Activated T-helper 17 cell treated with anti-CD3 and anti-CD28 coated beads, Interleukin-2, amount 50 U/mL, for 72 hours (primary cell): ENCODE data around the gene MARK3. TPM values are rescaled to one million over a fixed set of nuclear protein-coding genes. Genes with fewer than 3 reads are reported as not detected.

Experiments used
- ATAC-seq: fragments of 150-1000 bp; cut with Tn5 transposase; replicated peaks from 2 replicates; pipeline ENCODE4 v1.10.0; 2021; ENCODE audit warnings: mild to moderate bottlenecking, moderate library complexity
- H3K27ac Mint-ChIP-seq: one replicate; pipeline ENCODE4 v1.8.0; 2022; ENCODE audit warnings: mixed read lengths
- H3K27me3 Mint-ChIP-seq: one replicate; pipeline ENCODE4 v1.8.0; 2022; ENCODE audit warnings: mixed read lengths
- H3K36me3 Mint-ChIP-seq: one replicate; pipeline ENCODE4 v1.8.0; 2022; ENCODE audit warnings: low read depth, mild to moderate bottlenecking, mixed read lengths
- H3K4me1 Mint-ChIP-seq: one replicate; pipeline ENCODE4 v1.8.0; 2022; ENCODE audit warnings: mixed read lengths
- H3K4me3 Mint-ChIP-seq: one replicate; pipeline ENCODE4 v1.8.0; 2022; ENCODE audit warnings: mild to moderate bottlenecking, mixed read lengths
- H3K9me3 Mint-ChIP-seq: one replicate; pipeline ENCODE4 v1.8.0; 2022; ENCODE audit warnings: mixed read lengths
- total RNA-seq, 2 donors: library from RNA; stranded (reverse); gene quantifications; one replicate each; pipeline ENCODE4 v1.2.3, GENCODE V29; 2022

Gene MARK3
- total RNA-seq, 2 donors from 2014 or later, result 61.2 to 80.8 TPM

- H3K27me3 Mint-ChIP-seq, result no peaks in the 10 kb centered on the region
- H3K4me3 Mint-ChIP-seq, result no peak overlapping the region
- ATAC-seq, result no peak
- H3K9me3 Mint-ChIP-seq, result no peaks in the 10 kb centered on the region
- H3K27ac Mint-ChIP-seq, result no peak overlapping the region
- H3K36me3 Mint-ChIP-seq, result peaks cover 89% of the 10 kb centered on the region
- H3K4me1 Mint-ChIP-seq, result no peaks in the 10 kb centered on the region
Measured at GRCh38 chr14:103492156-103492925, 107.1 kb downstream of the MARK3 start.

GRCh38 chr14:103495854-103496253 is 110.6 kb downstream of the MARK3 start:
- no peak overlapping the region for H3K4me3 Mint-ChIP-seq
- peaks cover 88% of the 10 kb centered on the region for H3K36me3 Mint-ChIP-seq
- no peak for ATAC-seq
- H3K4me1 Mint-ChIP-seq, result peaks cover 5% of the 10 kb centered on the region
- H3K27ac Mint-ChIP-seq, result no peak overlapping the region
- no peaks in the 10 kb centered on the region for H3K27me3 Mint-ChIP-seq
- no peaks in the 10 kb centered on the region for H3K9me3 Mint-ChIP-seq

GRCh38 chr14:103496776-103497175 is 111.6 kb downstream of the MARK3 start:
- Mint-ChIP-seq H3K36me3 (peaks cover 88% of the 10 kb centered on the region), H3K27me3 (no peaks in the 10 kb centered on the region), H3K9me3 (no peaks in the 10 kb centered on the region), H3K4me1 (peaks cover 5% of the 10 kb centered on the region), H3K4me3 (no peak overlapping the region), H3K27ac (no peak overlapping the region)
- ATAC-seq, result no peak

- ATAC-seq, result peak; percentile 29
- H3K4me3 Mint-ChIP-seq, result no peak overlapping the region
- peak overlapping the region; percentile 39 for H3K27ac Mint-ChIP-seq
- H3K4me1 Mint-ChIP-seq, result peaks cover 5% of the 10 kb centered on the region
- peaks cover 88% of the 10 kb centered on the region for H3K36me3 Mint-ChIP-seq
- H3K9me3 Mint-ChIP-seq, result no peaks in the 10 kb centered on the region
- no peaks in the 10 kb centered on the region for H3K27me3 Mint-ChIP-seq
Measured at GRCh38 chr14:103499709-103500108, 114.5 kb downstream of the MARK3 start.

DNA sequence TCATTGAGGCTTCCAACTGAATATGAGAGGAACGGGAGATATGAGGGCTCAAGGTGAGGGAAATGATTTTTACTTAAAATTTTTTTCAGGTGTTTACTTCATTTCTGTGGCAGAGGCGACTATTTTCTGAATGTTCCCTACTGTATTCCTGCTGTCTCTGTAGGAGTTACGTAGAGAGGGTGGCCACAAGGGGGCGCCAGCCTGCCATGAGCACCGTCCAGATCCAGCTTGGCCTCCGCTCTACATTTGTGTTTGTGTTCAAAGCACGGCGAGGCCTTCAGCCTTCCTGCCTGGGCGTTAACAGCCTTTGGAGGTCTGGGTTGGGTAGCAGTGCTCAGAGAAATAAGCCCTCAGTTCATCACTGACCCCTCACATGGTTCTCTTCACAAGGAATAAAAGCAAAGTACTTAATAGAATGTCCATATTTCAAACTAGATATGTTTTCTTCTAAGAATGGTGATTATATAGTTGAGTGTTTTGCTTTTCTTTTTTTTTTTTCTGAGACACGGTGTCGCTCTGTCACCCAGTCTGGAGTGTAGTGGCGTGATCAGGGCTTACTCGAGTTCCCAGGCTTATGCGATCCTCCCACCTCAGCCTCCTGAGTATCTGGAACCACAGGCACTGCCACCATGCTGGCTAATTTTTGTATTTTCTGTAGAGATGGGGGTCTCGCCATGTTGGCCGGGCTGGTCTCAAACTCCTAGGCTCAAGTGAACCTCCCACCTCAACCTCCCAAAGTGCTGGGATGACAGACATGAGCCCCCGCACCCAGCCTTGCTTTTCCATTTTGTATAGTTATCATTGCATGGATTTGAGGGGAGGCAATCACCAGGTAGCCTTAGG is 115.2 kb downstream of the MARK3 start:
- H3K27ac Mint-ChIP-seq, result peak overlapping the region; percentile 39
- no peaks in the 10 kb centered on the region for H3K27me3 Mint-ChIP-seq
- H3K4me1 Mint-ChIP-seq, result peaks cover 11% of the 10 kb centered on the region
- no peak overlapping the region for H3K4me3 Mint-ChIP-seq
- no peaks in the 10 kb centered on the region for H3K9me3 Mint-ChIP-seq
- peak; percentile 89 for ATAC-seq
- H3K36me3 Mint-ChIP-seq, result peaks cover 88% of the 10 kb centered on the region

GRCh38 chr14:103501041-103501870 is 116.0 kb downstream of the MARK3 start:
- H3K4me1 Mint-ChIP-seq, result peaks cover 13% of the 10 kb centered on the region
- peak overlapping the region; percentile 39 for H3K27ac Mint-ChIP-seq
- peaks cover 90% of the 10 kb centered on the region for H3K36me3 Mint-ChIP-seq
- no peaks in the 10 kb centered on the region for H3K27me3 Mint-ChIP-seq
- no peak overlapping the region for H3K4me3 Mint-ChIP-seq
- no peaks in the 10 kb centered on the region for H3K9me3 Mint-ChIP-seq
- no peak for ATAC-seq

DNA sequence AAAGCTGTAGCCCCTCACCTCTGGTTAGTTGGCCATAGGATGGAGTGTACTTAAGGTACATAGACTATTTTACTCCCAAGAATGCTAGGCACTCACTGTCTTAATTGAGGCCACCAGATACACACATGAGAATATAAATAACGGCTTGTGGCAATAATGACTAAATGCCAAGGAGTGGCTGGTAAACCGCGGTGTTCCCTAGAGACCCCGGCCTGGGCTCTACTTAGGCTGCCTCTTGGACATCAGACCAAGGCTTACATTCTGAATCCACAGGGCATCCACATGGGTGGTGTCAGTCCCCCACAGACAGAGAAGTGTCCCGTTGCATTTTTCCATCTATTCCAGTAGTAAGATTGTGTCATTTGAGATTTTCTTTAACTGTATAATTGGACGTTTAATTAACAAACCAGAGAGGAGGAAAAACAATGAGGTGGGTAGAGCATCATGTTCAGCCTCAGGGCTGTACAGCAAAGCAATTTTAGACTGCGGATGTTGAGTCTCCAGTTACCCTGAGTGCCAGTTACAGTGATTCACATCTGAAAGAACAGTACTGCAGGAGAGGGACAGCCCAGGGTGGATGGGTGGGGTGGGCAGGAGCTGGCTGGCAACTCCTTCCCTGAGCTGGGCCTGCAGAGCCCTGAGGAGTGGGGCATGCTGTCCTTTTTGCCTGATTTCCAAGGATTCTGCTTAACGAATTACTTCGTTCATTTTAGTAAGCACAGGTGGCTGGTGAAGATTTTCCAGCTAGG is 116.9 kb downstream of the MARK3 start:
- no peak for ATAC-seq

GRCh38 chr14:103502877-103503276 is 117.7 kb downstream of the MARK3 start:
- ATAC-seq, result no peak
- Mint-ChIP-seq H3K36me3 (peaks cover 96% of the 10 kb centered on the region), H3K4me1 (peaks cover 13% of the 10 kb centered on the region), H3K27ac (no peak overlapping the region), H3K4me3 (no peak overlapping the region), H3K9me3 (no peaks in the 10 kb centered on the region), H3K27me3 (no peaks in the 10 kb centered on the region)

More for the DNA sequence above, 116.9 kb downstream of the MARK3 start:
- Mint-ChIP-seq H3K36me3 (peaks cover 96% of the 10 kb centered on the region), H3K9me3 (no peaks in the 10 kb centered on the region), H3K4me3 (no peak overlapping the region), H3K27ac (peak overlapping the region; percentile 39), H3K4me1 (peaks cover 13% of the 10 kb centered on the region), H3K27me3 (no peaks in the 10 kb centered on the region)

DNA sequence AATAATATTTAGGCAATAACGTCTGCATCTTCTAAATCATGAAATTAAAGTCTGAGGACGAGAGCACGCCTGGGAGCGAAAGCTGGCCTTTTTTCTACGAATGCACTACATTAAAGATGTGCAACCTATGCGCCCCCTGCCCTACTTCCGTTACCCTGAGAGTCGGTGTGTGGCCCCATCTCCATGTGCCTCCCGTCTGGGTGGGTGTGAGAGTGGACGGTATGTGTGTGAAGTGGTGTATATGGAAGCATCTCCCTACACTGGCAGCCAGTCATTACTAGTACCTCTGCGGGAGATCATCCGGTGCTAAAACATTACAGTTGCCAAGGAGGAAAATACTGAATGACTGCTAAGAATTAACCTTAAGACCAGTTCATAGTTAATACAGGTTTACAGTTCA is 118.1 kb downstream of the MARK3 start:
- no peak overlapping the region for H3K4me3 Mint-ChIP-seq
- H3K4me1 Mint-ChIP-seq, result peaks cover 13% of the 10 kb centered on the region
- peaks cover 96% of the 10 kb centered on the region for H3K36me3 Mint-ChIP-seq
- no peaks in the 10 kb centered on the region for H3K9me3 Mint-ChIP-seq
- no peak overlapping the region for H3K27ac Mint-ChIP-seq
- H3K27me3 Mint-ChIP-seq, result no peaks in the 10 kb centered on the region
- no peak for ATAC-seq

- Mint-ChIP-seq H3K4me1 (peaks cover 13% of the 10 kb centered on the region), H3K36me3 (peaks cover 96% of the 10 kb centered on the region), H3K27me3 (no peaks in the 10 kb centered on the region), H3K4me3 (no peak overlapping the region), H3K27ac (peak overlapping the region; percentile 82), H3K9me3 (no peaks in the 10 kb centered on the region)
- no peak for ATAC-seq
Measured at GRCh38 chr14:103504991-103505565, 119.9 kb downstream of the MARK3 start.

DNA sequence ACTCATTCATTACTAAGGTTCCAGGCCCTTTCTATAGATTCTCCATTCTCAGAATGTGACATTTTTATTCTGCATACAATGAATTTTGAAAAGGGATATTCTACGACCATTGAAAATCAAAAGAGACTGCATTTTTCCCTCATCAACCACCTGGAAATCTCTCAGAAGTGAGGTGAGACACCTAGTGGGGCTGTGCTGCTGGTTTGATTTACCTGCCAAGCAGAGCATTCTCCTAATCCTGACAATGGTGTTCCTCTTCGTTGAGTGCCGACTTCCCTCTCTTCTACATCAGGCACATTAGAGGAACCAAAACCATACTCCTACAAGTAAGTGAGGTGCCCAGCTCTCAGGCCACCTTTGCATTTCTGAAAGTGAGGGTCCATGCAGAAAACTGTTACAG is 122.5 kb downstream of the MARK3 start:
- peaks cover 84% of the 10 kb centered on the region for H3K36me3 Mint-ChIP-seq
- ATAC-seq, result no peak
- no peaks in the 10 kb centered on the region for H3K9me3 Mint-ChIP-seq
- H3K27ac Mint-ChIP-seq, result no peak overlapping the region
- H3K4me3 Mint-ChIP-seq, result no peak overlapping the region
- H3K4me1 Mint-ChIP-seq, result peaks cover 12% of the 10 kb centered on the region
- H3K27me3 Mint-ChIP-seq, result no peaks in the 10 kb centered on the region

- H3K9me3 Mint-ChIP-seq, result no peaks in the 10 kb centered on the region
- H3K27me3 Mint-ChIP-seq, result no peaks in the 10 kb centered on the region
- no peak overlapping the region for H3K4me3 Mint-ChIP-seq
- ATAC-seq, result no peak
- H3K36me3 Mint-ChIP-seq, result peaks cover 74% of the 10 kb centered on the region
- H3K27ac Mint-ChIP-seq, result no peak overlapping the region
- H3K4me1 Mint-ChIP-seq, result peaks cover 12% of the 10 kb centered on the region
Measured at GRCh38 chr14:103508521-103509329, 123.5 kb downstream of the MARK3 start.
